NT2/D1 (cell line): ENCODE data around the gene CTRL.

ENCODE experiments used
- SUZ12 ChIP-seq: IDR thresholded peaks from 2 replicates; pipeline ENCODE4 v1.6.1; 2011; ENCODE audit not compliant: insufficient read length, insufficient read depth; ENCODE audit errors: extremely low read depth
- YY1 ChIP-seq: IDR thresholded peaks from 2 replicates; pipeline ENCODE4 v1.6.1; 2011; ENCODE audit not compliant: insufficient read length, insufficient read depth
- ZNF274 ChIP-seq: IDR thresholded peaks from 2 replicates; pipeline ENCODE4 v1.6.1; 2011; ENCODE audit warnings: mild to moderate bottlenecking, low read depth, low read length

- TF ChIP-seq ZNF274 (no peak), YY1 (no peak), SUZ12 (no peak)
Measured at GRCh38 chr16:67933805-67934204, 2.1 kb upstream of the CTRL start.
